ENCODE results near the gene ZNF496. TPM values are rescaled to one million over a fixed set of nuclear protein-coding genes. Genes with fewer than 3 reads are reported as not detected.

ZNF496 gene
- total and polyA plus RNA-seq, 4 donors = 8.2 to 43.4 (median 15.6) TPM

GRCh38 chr1:247336390-247336789 is 4.7 kb upstream of the ZNF496 start:
- no peaks in the 10 kb centered on the region for H3K9me3 ChIP-seq (ENCODE audit: control insufficient read depth in 4 of 4, insufficient read depth in 3 of 4, low read length in 3 of 4)
- no peak overlapping the region for H3K4me3 ChIP-seq
- H3K36me3 ChIP-seq (ENCODE audit: control insufficient read depth in 4 of 4, insufficient read depth in 4 of 4, low read length in 4 of 4) = peaks cover 2 to 12% (median 7%) of the 10 kb centered on the region in 4 donors
- DNase-seq (no peak), ATAC-seq (ENCODE audit: insufficient read depth, low FRiP score) (no peak)
- TF ChIP-seq CTCF (IDR thresholded peaks at IDR 0.05; ENCODE audit: control extremely low read depth, extremely low read depth) = no peak
- no peaks in the 10 kb centered on the region for H3K27me3 ChIP-seq (ENCODE audit: control insufficient read depth in 3 of 3, insufficient read depth in 3 of 3, low read length in 2 of 3)
- no peak overlapping the region for H3K27ac ChIP-seq (ENCODE audit: low read depth in 1 of 2, low read length in 1 of 2)
- H3K4me1 ChIP-seq (ENCODE audit: control insufficient read depth in 5 of 5, insufficient read depth in 5 of 5, low read length in 5 of 5) = peaks cover 0 to 25% (median 12%) of the 10 kb centered on the region in 5 donors
- peak overlapping the region in 1 of 2 donors; percentile 7 for H3K9ac ChIP-seq (ENCODE audit: insufficient read depth in 1 of 2, low read length in 2 of 2)
- 82 to 91% methylated on average over 7 of the region's 7 CpGs for WGBS, 2 donors

- Histone ChIP-seq H3K9me3 (ENCODE audit: control insufficient read depth in 4 of 4, insufficient read depth in 3 of 4, low read length in 3 of 4) (no peaks in the 10 kb centered on the region), H3K27me3 (ENCODE audit: control insufficient read depth in 3 of 3, insufficient read depth in 3 of 3, low read length in 2 of 3) (no peaks in the 10 kb centered on the region), H3K36me3 (ENCODE audit: control insufficient read depth in 4 of 4, insufficient read depth in 4 of 4, low read length in 4 of 4) (peaks cover 2 to 10% (median 5%) of the 10 kb centered on the region in 4 donors), H3K4me3 (no peak overlapping the region), H3K27ac (ENCODE audit: low read depth in 1 of 2, low read length in 1 of 2) (no peak overlapping the region), H3K9ac (ENCODE audit: insufficient read depth in 1 of 2, low read length in 2 of 2) (no peak overlapping the region), H3K4me1 (ENCODE audit: control insufficient read depth in 5 of 5, insufficient read depth in 5 of 5, low read length in 5 of 5) (peaks cover 0 to 26% (median 12%) of the 10 kb centered on the region in 5 donors)
- WGBS, 2 donors = 39 to 49% methylated on average over 11 of the region's 11 CpGs
- no peak for ATAC-seq (ENCODE audit: insufficient read depth, low FRiP score)
- no peak for TF ChIP-seq CTCF (IDR thresholded peaks at IDR 0.05; ENCODE audit: control extremely low read depth, extremely low read depth)
- no peak for DNase-seq
Measured at GRCh38 chr1:247335882-247336281, 4.2 kb upstream of the ZNF496 start.

GRCh38 chr1:247334378-247335133 is 2.9 kb upstream of the ZNF496 start:
- no peak overlapping the region for H3K27ac ChIP-seq (ENCODE audit: low read depth in 1 of 2, low read length in 1 of 2)
- no peak overlapping the region for H3K4me3 ChIP-seq
- H3K9me3 ChIP-seq (ENCODE audit: control insufficient read depth in 4 of 4, insufficient read depth in 3 of 4, low read length in 3 of 4) = no peaks in the 10 kb centered on the region
- no peaks in the 10 kb centered on the region for H3K27me3 ChIP-seq (ENCODE audit: control insufficient read depth in 3 of 3, insufficient read depth in 3 of 3, low read length in 2 of 3)
- peaks cover under 1 to 6% (median 5%) of the 10 kb centered on the region in 4 donors for H3K36me3 ChIP-seq (ENCODE audit: control insufficient read depth in 4 of 4, insufficient read depth in 4 of 4, low read length in 4 of 4)
- 84 to 88% methylated on average over 11 of the region's 11 CpGs for WGBS, 2 donors
- no peak for TF ChIP-seq CTCF (IDR thresholded peaks at IDR 0.05; ENCODE audit: control extremely low read depth, extremely low read depth)
- DNase-seq = no peak
- peak overlapping the region in 1 of 2 donors; percentile 32 for H3K9ac ChIP-seq (ENCODE audit: insufficient read depth in 1 of 2, low read length in 2 of 2)
- no peak for ATAC-seq (ENCODE audit: insufficient read depth, low FRiP score)
- peaks cover 0 to 35% (median 21%) of the 10 kb centered on the region in 5 donors for H3K4me1 ChIP-seq (ENCODE audit: control insufficient read depth in 5 of 5, insufficient read depth in 5 of 5, low read length in 5 of 5)

Data from lung (tissue), 12 donors.